Measurements from ENCODE around the gene ZMYND11. TPM values are rescaled to one million over a fixed set of nuclear protein-coding genes. Genes with fewer than 3 reads are reported as not detected.

Gene ZMYND11
- total and polyA plus RNA-seq, 4 donors = 29.5 to 78.3 (median 43.2) TPM

- no peak for ATAC-seq (ENCODE audit: insufficient read depth, low FRiP score)
- DNase-seq = no peak
- no peak for TF ChIP-seq CTCF (IDR thresholded peaks at IDR 0.05; ENCODE audit: control extremely low read depth, extremely low read depth)
- Histone ChIP-seq H3K27ac (ENCODE audit: low read depth in 1 of 2, low read length in 1 of 2) (no peak overlapping the region), H3K36me3 (ENCODE audit: control insufficient read depth in 4 of 4, insufficient read depth in 4 of 4, low read length in 4 of 4) (peaks cover 0 to 1% (median 0%) of the 10 kb centered on the region in 4 donors), H3K27me3 (ENCODE audit: control insufficient read depth in 3 of 3, insufficient read depth in 3 of 3, low read length in 2 of 3) (no peaks in the 10 kb centered on the region), H3K4me1 (ENCODE audit: control insufficient read depth in 5 of 5, insufficient read depth in 5 of 5, low read length in 5 of 5) (no peaks in the 10 kb centered on the region), H3K4me3 (no peak overlapping the region), H3K9ac (ENCODE audit: insufficient read depth in 1 of 2, low read length in 2 of 2) (no peak overlapping the region), H3K9me3 (ENCODE audit: control insufficient read depth in 4 of 4, insufficient read depth in 3 of 4, low read length in 3 of 4) (no peaks in the 10 kb centered on the region)
- 40 to 41% methylated on average over 2 of the region's 2 CpGs for WGBS, 2 donors
These were observed 91.8 kb downstream of the ZMYND11 start for GRCh38 chr10:227014-227413.

- Histone ChIP-seq H3K9me3 (ENCODE audit: control insufficient read depth in 4 of 4, insufficient read depth in 3 of 4, low read length in 3 of 4) (no peaks in the 10 kb centered on the region), H3K27me3 (ENCODE audit: control insufficient read depth in 3 of 3, insufficient read depth in 3 of 3, low read length in 2 of 3) (no peaks in the 10 kb centered on the region), H3K4me1 (ENCODE audit: control insufficient read depth in 5 of 5, insufficient read depth in 5 of 5, low read length in 5 of 5) (no peaks in the 10 kb centered on the region), H3K27ac (ENCODE audit: low read depth in 1 of 2, low read length in 1 of 2) (no peak overlapping the region), H3K36me3 (ENCODE audit: control insufficient read depth in 4 of 4, insufficient read depth in 4 of 4, low read length in 4 of 4) (peaks cover 0 to 3% (median 0%) of the 10 kb centered on the region in 4 donors), H3K4me3 (no peak overlapping the region), H3K9ac (ENCODE audit: insufficient read depth in 1 of 2, low read length in 2 of 2) (no peak overlapping the region)
- no peak for DNase-seq
- ATAC-seq (ENCODE audit: insufficient read depth, low FRiP score) = no peak
- TF ChIP-seq CTCF (IDR thresholded peaks at IDR 0.05; ENCODE audit: control extremely low read depth, extremely low read depth) = no peak
- 87 to 91% methylated on average over 6 of the region's 6 CpGs for WGBS, 2 donors
These were observed 93.1 kb downstream of the ZMYND11 start for GRCh38 chr10:228366-228765.

GRCh38 chr10:230758-231157 is 95.5 kb downstream of the ZMYND11 start:
- H3K9me3 ChIP-seq (ENCODE audit: control insufficient read depth in 4 of 4, insufficient read depth in 3 of 4, low read length in 3 of 4) = no peaks in the 10 kb centered on the region
- TF ChIP-seq CTCF (IDR thresholded peaks at IDR 0.05; ENCODE audit: control extremely low read depth, extremely low read depth) = no peak
- no peak for DNase-seq
- peaks cover 0 to 12% (median 0%) of the 10 kb centered on the region in 5 donors for H3K4me1 ChIP-seq (ENCODE audit: control insufficient read depth in 5 of 5, insufficient read depth in 5 of 5, low read length in 5 of 5)
- H3K9ac ChIP-seq (ENCODE audit: insufficient read depth in 1 of 2, low read length in 2 of 2) = no peak overlapping the region
- no peaks in the 10 kb centered on the region for H3K27me3 ChIP-seq (ENCODE audit: control insufficient read depth in 3 of 3, insufficient read depth in 3 of 3, low read length in 2 of 3)
- no peak overlapping the region for H3K4me3 ChIP-seq
- WGBS, 2 donors = 86 to 91% methylated on average over 9 of the region's 9 CpGs
- ATAC-seq (ENCODE audit: insufficient read depth, low FRiP score) = no peak
- H3K27ac ChIP-seq (ENCODE audit: low read depth in 1 of 2, low read length in 1 of 2) = no peak overlapping the region
- H3K36me3 ChIP-seq (ENCODE audit: control insufficient read depth in 4 of 4, insufficient read depth in 4 of 4, low read length in 4 of 4) = peaks cover 0 to 3% (median 0%) of the 10 kb centered on the region in 4 donors

GRCh38 chr10:232061-232460 is 96.8 kb downstream of the ZMYND11 start:
- Histone ChIP-seq H3K27ac (ENCODE audit: low read depth in 1 of 2, low read length in 1 of 2) (no peak overlapping the region), H3K9me3 (ENCODE audit: control insufficient read depth in 4 of 4, insufficient read depth in 3 of 4, low read length in 3 of 4) (no peaks in the 10 kb centered on the region), H3K9ac (ENCODE audit: insufficient read depth in 1 of 2, low read length in 2 of 2) (no peak overlapping the region), H3K4me3 (no peak overlapping the region), H3K36me3 (ENCODE audit: control insufficient read depth in 4 of 4, insufficient read depth in 4 of 4, low read length in 4 of 4) (peaks cover 0 to 3% (median 0%) of the 10 kb centered on the region in 4 donors), H3K27me3 (ENCODE audit: control insufficient read depth in 3 of 3, insufficient read depth in 3 of 3, low read length in 2 of 3) (no peaks in the 10 kb centered on the region), H3K4me1 (ENCODE audit: control insufficient read depth in 5 of 5, insufficient read depth in 5 of 5, low read length in 5 of 5) (peaks cover 0 to 16% (median 0%) of the 10 kb centered on the region in 5 donors)
- WGBS, 2 donors = 88 to 91% methylated on average over 3 of the region's 3 CpGs
- no peak for TF ChIP-seq CTCF (IDR thresholded peaks at IDR 0.05; ENCODE audit: control extremely low read depth, extremely low read depth)
- DNase-seq (no peak), ATAC-seq (ENCODE audit: insufficient read depth, low FRiP score) (no peak)

Data from lung (tissue), 12 donors.